Kidney (tissue), 14 donors: ENCODE data around the gene MEGF8. TPM values are rescaled to one million over a fixed set of nuclear protein-coding genes. Genes with fewer than 3 reads are reported as not detected.
A peak's percentile ranks its signal among the peaks of the same experiment; 100 is the strongest.

Source experiments
- DNase-seq, 5 donors: peaks; one replicate each; pipeline ENCODE4 v3.0.0-alpha.2; 2013 to 2020
- FAIRE-seq: peaks from 2 replicates; lab custom pipeline; 2012; peaks lifted over from hg19 to GRCh38; lab: Jason Lieb, UNC
- H3K27ac ChIP-seq, 2 donors: one replicate each; pipeline ENCODE4 v1.7.0; 2013; ENCODE audit warnings: low read depth in 2 of 2, low read length in 2 of 2, inconsistent platforms in 1 of 2
- H3K27me3 ChIP-seq: one replicate; pipeline ENCODE4 v1.7.1; 2013; ENCODE audit warnings: low read length, inconsistent platforms; ENCODE audit not compliant: control insufficient read depth, insufficient read depth
- H3K36me3 ChIP-seq, 3 donors: one replicate each; pipeline versions ENCODE4 v1.7.0 to v1.7.1; 2013; ENCODE audit warnings: low read length in 3 of 3, control low read depth in 1 of 3, inconsistent platforms in 1 of 3; ENCODE audit not compliant: insufficient read depth in 3 of 3, control insufficient read depth in 2 of 3
- H3K4me1 ChIP-seq, 3 donors: one replicate each; pipeline versions ENCODE4 v1.7.0 to v1.7.1; 2013; ENCODE audit warnings: low read length in 3 of 3, inconsistent platforms in 1 of 3, low read depth in 1 of 3; ENCODE audit not compliant: control insufficient read depth in 2 of 3, insufficient read depth in 2 of 3
- H3K4me3 ChIP-seq, 3 donors: one replicate each; pipeline versions ENCODE4 v1.7.0 to v1.8.1; 2013; ENCODE audit warnings: low read length in 3 of 3, control low read depth in 1 of 3, inconsistent platforms in 1 of 3
- H3K9ac ChIP-seq, 3 donors: one replicate each; pipeline versions ENCODE4 v1.7.0 to v1.7.1; 2013; ENCODE audit warnings: low read length in 3 of 3, control low read depth in 1 of 3, inconsistent platforms in 1 of 3
- H3K9me3 ChIP-seq, 3 donors: one replicate each; pipeline versions ENCODE4 v1.7.0 to v1.7.1; 2013; ENCODE audit warnings: low read length in 3 of 3, control low read depth in 1 of 3, inconsistent platforms in 1 of 3; ENCODE audit not compliant: control insufficient read depth in 2 of 3, insufficient read depth in 1 of 3
- CTCF ChIP-seq: IDR thresholded peaks from 3 replicates; pipeline ENCODE4 v1.5.1; 2012; ENCODE audit warnings: mild to moderate bottlenecking, moderate library complexity, borderline replicate concordance; ENCODE audit not compliant: insufficient read depth; ENCODE audit errors: extremely low read depth
- intact Hi-C: fragments of 100-400 bp; cut with DNase I; formaldehyde crosslinking; loops from one replicate; pipeline ENCODE4 v1.11.1; 2022
- polyA plus RNA-seq: library from polyadenylated mRNA; stranded (reverse); fragments of 350-450 nt; fragmentation: Illumina TruSeq; extraction: RNeasy Lipid Tissue Mini Kit (QIAGEN cat#74804); gene quantifications from one replicate; pipeline ENCODE4 v1.2.3, GENCODE V29; 2014; ENCODE audit warnings: low read depth, low replicate concordance; ENCODE audit not compliant: insufficient read depth
- total RNA-seq: library from RNA; stranded (reverse); fragmentation: NEBNext Ultra II Directional; extraction: Animal tissue kit (Norgen Biotek cat#: 25700); gene quantifications from one replicate; pipeline ENCODE4 v1.2.1, GENCODE V29; 2021
- donor health status: control.
- donor health status: control.
- donor health status: control.
- donor health status: control.
- donor health status: control.
- donor health status: DM: yes; HTN: yes; CAD: no.
- donor health status: Normal renal cell carcinoma (clear cell type).

MEGF8 gene
- total and polyA plus RNA-seq, 2 donors from 2014 or later = 8.7 to 31.6 TPM

GRCh38 chr19:42295342-42295741 is 30.1 kb upstream of the MEGF8 start:
- H3K4me1 ChIP-seq = peaks cover 0 to 4% (median 0%) of the 10 kb centered on the region in 3 donors
- peak overlapping the region in 1 of 3 donors; percentile 13 for H3K9ac ChIP-seq
- H3K4me3 ChIP-seq = no peak overlapping the region
- H3K27ac ChIP-seq = no peak overlapping the region
- peaks cover 0 to 6% (median 0%) of the 10 kb centered on the region in 3 donors for H3K36me3 ChIP-seq
- no peaks in the 10 kb centered on the region for H3K9me3 ChIP-seq
- intact Hi-C loops = no loop called here
- FAIRE-seq (no peak), DNase-seq (no peak)
- TF ChIP-seq CTCF = no peak
- no peaks in the 10 kb centered on the region for H3K27me3 ChIP-seq

DNA sequence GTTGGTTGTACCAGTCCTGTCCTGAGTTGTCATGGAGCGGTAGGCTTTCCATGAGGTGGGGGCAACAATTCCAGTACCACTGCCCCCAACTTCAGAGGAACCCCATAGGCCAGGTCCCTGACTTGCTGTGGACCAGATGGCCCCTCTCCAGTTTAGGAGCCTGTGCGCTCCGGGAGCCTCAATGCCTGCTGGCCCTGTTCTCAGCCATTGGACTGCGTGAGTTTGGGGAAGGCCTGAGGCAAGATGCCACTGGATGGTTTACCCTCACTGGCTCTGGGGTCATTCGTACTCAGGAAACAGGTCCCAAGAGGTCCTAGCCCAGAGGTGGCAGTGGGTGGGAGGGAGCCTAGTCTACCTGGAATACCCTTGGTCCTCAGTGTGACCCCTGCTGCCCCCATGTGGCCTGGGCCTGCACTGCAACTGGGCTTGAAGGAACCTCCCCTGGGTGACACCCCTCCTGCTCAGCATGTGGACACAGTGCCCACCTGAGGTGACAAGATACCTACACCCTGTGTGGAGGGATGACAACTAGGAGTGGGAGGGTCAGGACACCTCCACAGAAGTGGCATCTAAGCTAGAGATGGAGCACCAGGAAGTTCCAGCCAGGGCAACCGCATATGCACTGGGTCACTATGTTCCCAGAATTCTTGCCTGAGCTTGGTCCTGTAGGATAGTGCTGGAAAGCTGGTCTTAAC is 29.5 kb upstream of the MEGF8 start:
- H3K4me3 ChIP-seq = no peak overlapping the region
- H3K9ac ChIP-seq = peak overlapping the region in 1 of 3 donors; percentile 13
- TF ChIP-seq CTCF = peak; percentile 88
- H3K4me1 ChIP-seq = peaks cover 0 to 4% (median 0%) of the 10 kb centered on the region in 3 donors
- no peak overlapping the region for H3K27ac ChIP-seq
- intact Hi-C loops = no loop called here
- no peaks in the 10 kb centered on the region for H3K27me3 ChIP-seq
- peaks cover 0 to 6% (median 0%) of the 10 kb centered on the region in 3 donors for H3K36me3 ChIP-seq
- DNase-seq (peak; percentile 83 to 92 (median 89)), FAIRE-seq (no peak)
- H3K9me3 ChIP-seq = no peaks in the 10 kb centered on the region

DNA sequence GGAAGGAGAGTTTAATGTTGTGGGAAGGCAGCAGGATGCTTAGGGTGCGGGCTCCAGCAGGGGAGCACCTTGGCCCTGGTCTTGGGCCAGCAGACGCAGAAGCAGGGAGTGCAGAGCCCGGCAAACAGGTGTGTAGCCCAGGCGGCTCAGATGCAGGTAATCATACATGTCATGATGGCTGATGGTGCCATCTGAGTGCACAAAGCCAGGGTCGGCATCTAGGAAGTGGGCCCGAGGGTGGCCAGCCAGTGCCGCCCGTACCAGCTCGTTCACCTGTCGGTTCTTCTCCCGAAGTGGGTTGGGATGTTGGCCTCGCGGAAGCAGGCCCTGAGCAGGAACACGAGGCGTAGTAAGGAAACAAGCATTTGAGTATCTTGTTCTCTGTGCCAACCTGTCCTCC is 28.4 kb upstream of the MEGF8 start:
- H3K27ac ChIP-seq = no peak overlapping the region
- no peaks in the 10 kb centered on the region for H3K27me3 ChIP-seq
- no peak for TF ChIP-seq CTCF
- peak in 1 of 5 donors; percentile 58 for DNase-seq
- no peak for FAIRE-seq
- H3K9ac ChIP-seq = no peak overlapping the region
- H3K9me3 ChIP-seq = no peaks in the 10 kb centered on the region
- intact Hi-C loops = no loop called here
- no peak overlapping the region for H3K4me3 ChIP-seq
- H3K4me1 ChIP-seq = peaks cover 0 to 6% (median 2%) of the 10 kb centered on the region in 3 donors
- H3K36me3 ChIP-seq = peaks cover 0 to 6% (median 0%) of the 10 kb centered on the region in 3 donors
